DOHH2 (cell line): ENCODE results near the gene AURKA.

Source experiments
- CTCF ChIP-seq: fragments of 200-600 bp; sonication (generic); IDR thresholded peaks from one replicate; pipeline ENCODE4 v1.5.1; 2014; ENCODE audit warnings: antibody characterized with exemption, mild to moderate bottlenecking, low read depth, low read length; ENCODE audit not compliant: poor library complexity, severe bottlenecking
- EZH2phosphoT487 ChIP-seq: fragments of 200-600 bp; sonication (generic); IDR thresholded peaks from 2 replicates; pipeline ENCODE4 v1.6.1; 2017; ENCODE audit warnings: borderline replicate concordance, mild to moderate bottlenecking, antibody characterized with exemption, low read length, moderate library complexity, mixed read lengths

- TF ChIP-seq CTCF (no peak), EZH2phosphoT487 (no peak)
Measured at GRCh38 chr20:56358600-56359211, 33.3 kb downstream of the AURKA start, which contains the start of gene FAM210B.
